GM19240 (cell line): ENCODE data around the gene NT5DC1.

Experiments used
- DNase-seq: peaks from one replicate; pipeline ENCODE4 v3.0.0; 2011; ENCODE audit warnings: low spot score; ENCODE audit not compliant: insufficient read length

NT5DC1 gene

GRCh38 chr6:116239256-116239655 lies 138.6 kb downstream of the NT5DC1 start:
- no peak for DNase-seq

- DNase-seq: no peak
Measured at GRCh38 chr6:116239856-116240255, 139.2 kb downstream of the NT5DC1 start.

- DNase-seq: no peak
Measured at GRCh38 chr6:116244284-116244683, 143.6 kb downstream of the NT5DC1 start.

GRCh38 chr6:116246089-116246488 lies 145.4 kb downstream of the NT5DC1 start:
- no peak for DNase-seq

- DNase-seq: no peak
Measured at GRCh38 chr6:116247285-116247684, 146.6 kb downstream of the NT5DC1 start.

- DNase-seq: no peak
Measured at GRCh38 chr6:116248577-116248976, 147.9 kb downstream of the NT5DC1 start.

GRCh38 chr6:116251568-116252384 lies 151.1 kb downstream of the NT5DC1 start:
- no peak for DNase-seq

- DNase-seq: no peak
Measured at GRCh38 chr6:116253188-116253504, 152.5 kb downstream of the NT5DC1 start.

GRCh38 chr6:116253505-116254296 lies 153.0 kb downstream of the NT5DC1 start, which contains the start of gene TSPYL4:
Gene TSPYL4 (minus strand): TSS chr6:116254075. CDS start chr6:116254008, 67 bp downstream.
- DNase-seq: peak; percentile 91

- DNase-seq: no peak
Measured at GRCh38 chr6:116254297-116255056, 153.8 kb downstream of the NT5DC1 start.

GRCh38 chr6:116255246-116255800 lies 154.7 kb downstream of the NT5DC1 start:
- DNase-seq: no peak

GRCh38 chr6:116256694-116257093 lies 156.0 kb downstream of the NT5DC1 start:
- DNase-seq: no peak

- DNase-seq: no peak
Measured at GRCh38 chr6:116258520-116258919, 157.9 kb downstream of the NT5DC1 start.

GRCh38 chr6:116263353-116263752 lies 162.7 kb downstream of the NT5DC1 start:
- no peak for DNase-seq

- DNase-seq: no peak
Measured at GRCh38 chr6:116265041-116265829, 164.6 kb downstream of the NT5DC1 start.

GRCh38 chr6:116266803-116267202 lies 166.2 kb downstream of the NT5DC1 start:
- no peak for DNase-seq

- DNase-seq: no peak
Measured at GRCh38 chr6:116267836-116268588, 167.4 kb downstream of the NT5DC1 start.

GRCh38 chr6:116268589-116269293 lies 168.1 kb downstream of the NT5DC1 start:
- DNase-seq: peak; percentile 9

- DNase-seq: no peak
Measured at GRCh38 chr6:116271149-116271708, 170.6 kb downstream of the NT5DC1 start.
